OCI-LY7 (cell line): ENCODE results near the gene FRMD8. TPM values are rescaled to one million over a fixed set of nuclear protein-coding genes. Genes with fewer than 3 reads are reported as not detected.

Experiments used
- BruUV-seq: library from RNA; stranded (reverse); fragments of 400-500 nt; replicated peaks from 2 replicates; lab custom pipeline; 2021; lab: Mats Ljungman, UMichigan
- CTCF ChIA-PET: fragments of 300-600 bp; sonication (Branson Sonifier 250); formaldehyde crosslinking; loops from one replicate; lab custom pipeline; 2022; ENCODE audit warnings: antibody characterized with exemption; ENCODE audit not compliant: unreplicated experiment; lab: Charles Lee
- POLR2A ChIA-PET: fragments of 300-600 bp; sonication (Branson Sonifier 250); formaldehyde crosslinking; loops from one replicate; lab custom pipeline; 2022; ENCODE audit warnings: antibody characterized with exemption; lab: Charles Lee
- DNase-seq: peaks from one replicate; pipeline ENCODE4 v3.0.0-alpha.2; 2015; ENCODE audit warnings: low spot score
- H2AFZ ChIP-seq: fragments of 200-600 bp; sonication (generic), shearing (Covaris generic); 2 replicates; pipeline ENCODE4 v1.6.1; 2014; ENCODE audit warnings: mild to moderate bottlenecking, antibody characterized with exemption, low read length, moderate library complexity
- H3K27ac ChIP-seq: fragments of 200-600 bp; sonication (generic); 2 replicates; pipeline ENCODE4 v1.5.1; 2014; ENCODE audit warnings: mixed run types, low read depth, mild to moderate bottlenecking, moderate library complexity, low read length, inconsistent platforms; ENCODE audit not compliant: poor library complexity, severe bottlenecking
- H3K36me3 ChIP-seq: fragments of 200-600 bp; sonication (generic); 2 replicates; pipeline ENCODE4 v1.6.1; 2014; ENCODE audit warnings: mild to moderate bottlenecking, antibody characterized with exemption, low read length, moderate library complexity, mixed read lengths; ENCODE audit not compliant: insufficient read depth
- H3K4me1 ChIP-seq: fragments of 200-600 bp; sonication (generic); 2 replicates; pipeline ENCODE4 v1.5.1; 2014; ENCODE audit warnings: mild to moderate bottlenecking, low read length; ENCODE audit not compliant: insufficient read depth, poor library complexity, severe bottlenecking
- H3K4me2 ChIP-seq: fragments of 200-600 bp; sonication (generic); 2 replicates; pipeline ENCODE4 v1.6.1; 2014; ENCODE audit warnings: mild to moderate bottlenecking, low read length
- H3K4me3 ChIP-seq: fragments of 200-600 bp; sonication (generic); 2 replicates; pipeline ENCODE4 v1.5.1; 2014; ENCODE audit warnings: mild to moderate bottlenecking, low read depth, low read length; ENCODE audit not compliant: poor library complexity, severe bottlenecking
- H3K79me2 ChIP-seq: fragments of 200-600 bp; sonication (generic); 2 replicates; pipeline ENCODE4 v1.6.1; 2016; ENCODE audit warnings: low read depth, mild to moderate bottlenecking, low read length, moderate library complexity, mixed read lengths; ENCODE audit not compliant: insufficient read depth
- H3K9me2 ChIP-seq: fragments of 200-600 bp; sonication (generic); 2 replicates; pipeline ENCODE4 v1.6.1; 2016; ENCODE audit warnings: mild to moderate bottlenecking, low read length, mixed read lengths; ENCODE audit not compliant: insufficient read depth
- H3K9me3 ChIP-seq: fragments of 200-600 bp; sonication (generic); 2 replicates; pipeline ENCODE4 v1.6.1; 2014; ENCODE audit warnings: mild to moderate bottlenecking, mixed run types, low read length, mixed read lengths
- H4K20me1 ChIP-seq: fragments of 200-600 bp; sonication (generic); 2 replicates; pipeline ENCODE4 v1.6.1; 2014; ENCODE audit warnings: mild to moderate bottlenecking, antibody characterized with exemption, low read length, moderate library complexity, mixed read lengths; ENCODE audit not compliant: insufficient read depth
- EZH2phosphoT487 ChIP-seq: fragments of 200-600 bp; sonication (generic); IDR thresholded peaks from 2 replicates; pipeline ENCODE4 v1.6.1; 2018; ENCODE audit warnings: low read depth, borderline replicate concordance, mild to moderate bottlenecking, mixed run types, antibody characterized with exemption, low read length, moderate library complexity, mixed read lengths
- intact Hi-C: fragments of 100-400 bp; cut with micrococcal nuclease; formaldehyde crosslinking; loops from one replicate; pipeline ENCODE4 v1.10.0; 2022; ENCODE audit not compliant: unreplicated experiment
- total RNA-seq, 2 experiments: library from RNA; depleted of rRNA in 1 of 2; stranded (reverse); fragments of >200 nt in 1 of 2; shearing (Covaris generic) in 1 of 2; gene quantifications; 2 replicates each; pipeline ENCODE4 v1.2.3, GENCODE V29; 2014 to 2022
- TF ChIP-seq, protein P1 (sequence below): fragments of 200-600 bp; sonication (generic); conservative IDR thresholded peaks from 2 replicates; pipeline ENCODE4 v1.5.1; 2014; ENCODE audit warnings: mild to moderate bottlenecking, antibody characterized with exemption, low read length, moderate library complexity, mixed read lengths

FRMD8 gene
- total RNA-seq, 2 experiments from 2014 or later, result 37.6 to 55.8 TPM

DNA sequence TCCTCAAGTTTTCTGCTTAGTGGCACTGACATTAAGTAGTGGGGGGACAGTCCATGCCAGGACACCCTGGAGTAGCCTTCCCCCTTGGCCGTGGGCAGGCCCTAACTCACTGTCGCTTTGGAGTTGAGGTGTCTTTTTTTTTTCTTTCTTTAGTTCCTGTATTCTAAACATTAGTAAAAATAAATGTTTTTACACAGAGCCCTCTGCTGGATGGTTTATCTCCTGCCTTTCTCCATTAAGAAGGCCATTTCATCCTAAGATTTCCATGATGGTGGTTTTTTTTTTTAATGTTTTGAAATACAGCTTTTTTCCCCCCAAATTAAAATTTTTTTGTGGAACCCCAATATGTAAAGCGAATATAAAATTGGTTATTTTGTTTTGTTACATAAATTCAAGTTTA is 33.7 kb upstream of the FRMD8 start:
- POLR2A ChIA-PET, result no interaction called here

DNA sequence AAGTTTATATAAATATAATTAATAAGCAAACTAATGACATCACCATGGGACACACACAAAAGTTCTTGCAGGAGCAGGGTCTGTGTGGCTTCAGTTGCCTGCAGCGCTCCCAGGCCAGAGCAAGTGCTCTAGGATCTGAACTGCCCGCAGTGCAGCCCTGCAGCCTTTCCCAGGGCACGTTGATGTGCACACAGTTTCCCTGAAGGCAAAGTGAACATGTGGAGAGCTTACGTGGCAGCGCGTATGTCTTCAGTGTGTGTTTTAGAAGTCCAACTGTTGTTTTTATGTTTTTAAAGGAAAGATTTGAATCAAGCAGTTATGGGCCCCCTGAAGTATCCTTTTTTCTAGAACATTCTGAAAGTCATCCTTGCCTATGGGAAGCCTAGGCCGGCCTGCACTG is 33.1 kb upstream of the FRMD8 start:
- POLR2A ChIA-PET, result no interaction called here
- Histone ChIP-seq H4K20me1 (no peaks in the 10 kb centered on the region), H3K27ac (no peak overlapping the region), H3K36me3 (peaks cover 45% of the 10 kb centered on the region), H3K4me2 (no peak overlapping the region), H3K9me3 (no peaks in the 10 kb centered on the region), H3K79me2 (no peaks in the 10 kb centered on the region), H2AFZ (no peak overlapping the region), H3K9me2 (no peaks in the 10 kb centered on the region), H3K4me3 (no peak overlapping the region), H3K4me1 (peaks cover 10% of the 10 kb centered on the region)
- CTCF ChIA-PET, result no interaction called here
- no peak for TF ChIP-seq EZH2phosphoT487
- TF ChIP-seq, protein P1, sequence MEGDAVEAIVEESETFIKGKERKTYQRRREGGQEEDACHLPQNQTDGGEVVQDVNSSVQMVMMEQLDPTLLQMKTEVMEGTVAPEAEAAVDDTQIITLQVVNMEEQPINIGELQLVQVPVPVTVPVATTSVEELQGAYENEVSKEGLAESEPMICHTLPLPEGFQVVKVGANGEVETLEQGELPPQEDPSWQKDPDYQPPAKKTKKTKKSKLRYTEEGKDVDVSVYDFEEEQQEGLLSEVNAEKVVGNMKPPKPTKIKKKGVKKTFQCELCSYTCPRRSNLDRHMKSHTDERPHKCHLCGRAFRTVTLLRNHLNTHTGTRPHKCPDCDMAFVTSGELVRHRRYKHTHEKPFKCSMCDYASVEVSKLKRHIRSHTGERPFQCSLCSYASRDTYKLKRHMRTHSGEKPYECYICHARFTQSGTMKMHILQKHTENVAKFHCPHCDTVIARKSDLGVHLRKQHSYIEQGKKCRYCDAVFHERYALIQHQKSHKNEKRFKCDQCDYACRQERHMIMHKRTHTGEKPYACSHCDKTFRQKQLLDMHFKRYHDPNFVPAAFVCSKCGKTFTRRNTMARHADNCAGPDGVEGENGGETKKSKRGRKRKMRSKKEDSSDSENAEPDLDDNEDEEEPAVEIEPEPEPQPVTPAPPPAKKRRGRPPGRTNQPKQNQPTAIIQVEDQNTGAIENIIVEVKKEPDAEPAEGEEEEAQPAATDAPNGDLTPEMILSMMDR, result no peak
- no TSS peak for BruUV-seq
- intact Hi-C loops, result no loop called here
- no peak for DNase-seq

More for the DNA sequence above, 33.7 kb upstream of the FRMD8 start:
- Histone ChIP-seq H3K36me3 (peaks cover 51% of the 10 kb centered on the region), H3K4me2 (no peak overlapping the region), H3K4me3 (no peak overlapping the region), H3K4me1 (peaks cover 10% of the 10 kb centered on the region), H3K9me3 (no peaks in the 10 kb centered on the region), H3K27ac (no peak overlapping the region), H2AFZ (no peak overlapping the region), H4K20me1 (no peaks in the 10 kb centered on the region), H3K79me2 (no peaks in the 10 kb centered on the region), H3K9me2 (no peaks in the 10 kb centered on the region)
- no TSS peak for BruUV-seq
- CTCF ChIA-PET, result no interaction called here
- peak; percentile 44 for DNase-seq
- intact Hi-C loops, result no loop called here
- TF ChIP-seq, protein P1, result peak; percentile 79
- no peak for TF ChIP-seq EZH2phosphoT487

DNA sequence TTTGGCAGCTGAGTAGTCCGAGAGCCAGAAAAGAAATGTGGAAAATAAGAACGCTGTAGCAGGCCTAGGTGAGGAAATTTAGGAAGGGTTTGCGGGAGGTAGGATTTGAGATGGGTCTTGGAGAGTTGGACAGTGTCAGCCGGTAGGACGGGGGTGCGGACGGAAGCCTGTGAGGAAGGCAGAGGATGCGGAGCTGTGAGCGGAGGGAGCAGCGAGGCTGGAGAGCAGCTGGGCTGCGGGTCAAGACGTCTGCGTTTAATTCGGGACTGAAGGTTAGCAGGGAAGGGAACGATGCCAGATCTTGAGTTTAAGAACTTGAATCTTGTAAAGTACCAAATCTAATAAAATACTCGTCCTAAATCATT is 32.6 kb upstream of the FRMD8 start:
- Histone ChIP-seq H3K79me2 (no peaks in the 10 kb centered on the region), H3K4me1 (peaks cover 10% of the 10 kb centered on the region), H3K36me3 (peaks cover 40% of the 10 kb centered on the region), H3K27ac (no peak overlapping the region), H3K4me3 (peak overlapping the region; percentile 73), H3K9me2 (no peaks in the 10 kb centered on the region), H2AFZ (no peak overlapping the region), H4K20me1 (no peaks in the 10 kb centered on the region), H3K4me2 (peak overlapping the region; percentile 66), H3K9me3 (no peaks in the 10 kb centered on the region)
- CTCF ChIA-PET, result no interaction called here
- no peak for TF ChIP-seq EZH2phosphoT487
- TF ChIP-seq, protein P1, result no peak
- POLR2A ChIA-PET, result no interaction called here
- no TSS peak for BruUV-seq
- intact Hi-C loops, result no loop called here
- DNase-seq, result no peak
